Astrocyte of the cerebellum (primary cell): ENCODE measurements around the gene CTNNA3.

Experiments used
- DNase-seq: peaks from one replicate; pipeline ENCODE4 v3.0.0-alpha.2; 2011; ENCODE audit warnings: low read depth
- H3K4me3 ChIP-seq: 2 replicates; pipeline ENCODE4 v1.5.1; 2011; ENCODE audit warnings: mild to moderate bottlenecking, low read depth, low read length, moderate library complexity
- CTCF ChIP-seq: IDR thresholded peaks from 2 replicates; pipeline ENCODE4 v1.5.1; 2012; ENCODE audit warnings: low read length, low read depth, moderate library complexity, mild to moderate bottlenecking; ENCODE audit errors: missing control alignments
- in situ Hi-C: cut with HindIII; loops from 2 replicates; pipeline ENCODE4 v1.10.0; 2017; ENCODE audit warnings: low sequenced_read_pairs

CTNNA3 gene

GRCh38 chr10:66999762-67000545 lies 696.0 kb downstream of the CTNNA3 start:
- TF ChIP-seq CTCF: no peak
- H3K4me3 ChIP-seq: no peak overlapping the region
- in situ Hi-C loops: no loop called here
- no peak for DNase-seq

- no peak overlapping the region for H3K4me3 ChIP-seq
- in situ Hi-C loops: no loop called here
- no peak for TF ChIP-seq CTCF
- no peak for DNase-seq
Observed at GRCh38 chr10:66996996-66997395, 699.0 kb downstream of the CTNNA3 start.

GRCh38 chr10:66990143-66990830 lies 705.7 kb downstream of the CTNNA3 start:
- in situ Hi-C loops: no loop called here
- TF ChIP-seq CTCF: no peak
- no peak for DNase-seq

GRCh38 chr10:66983475-66983818 lies 712.5 kb downstream of the CTNNA3 start:
- in situ Hi-C loops: no loop called here
- no peak for DNase-seq

More at GRCh38 chr10:66990143-66990830, 705.7 kb downstream of the CTNNA3 start:
- no peak overlapping the region for H3K4me3 ChIP-seq

GRCh38 chr10:66982792-66983474 lies 713.1 kb downstream of the CTNNA3 start:
- DNase-seq: no peak
- no peak overlapping the region for H3K4me3 ChIP-seq
- in situ Hi-C loops: no loop called here
- no peak for TF ChIP-seq CTCF

More at GRCh38 chr10:66983475-66983818, 712.5 kb downstream of the CTNNA3 start:
- no peak overlapping the region for H3K4me3 ChIP-seq
- no peak for TF ChIP-seq CTCF

- H3K4me3 ChIP-seq: no peak overlapping the region
- TF ChIP-seq CTCF: no peak
- in situ Hi-C loops: no loop called here
- no peak for DNase-seq
Observed at GRCh38 chr10:66982053-66982420, 714.0 kb downstream of the CTNNA3 start.
